ENCODE results near the gene DOCK4. TPM values are rescaled to one million over a fixed set of nuclear protein-coding genes. Genes with fewer than 3 reads are reported as not detected.

DOCK4 gene
- total RNA-seq, 1 donor: 31.8 TPM

DNA sequence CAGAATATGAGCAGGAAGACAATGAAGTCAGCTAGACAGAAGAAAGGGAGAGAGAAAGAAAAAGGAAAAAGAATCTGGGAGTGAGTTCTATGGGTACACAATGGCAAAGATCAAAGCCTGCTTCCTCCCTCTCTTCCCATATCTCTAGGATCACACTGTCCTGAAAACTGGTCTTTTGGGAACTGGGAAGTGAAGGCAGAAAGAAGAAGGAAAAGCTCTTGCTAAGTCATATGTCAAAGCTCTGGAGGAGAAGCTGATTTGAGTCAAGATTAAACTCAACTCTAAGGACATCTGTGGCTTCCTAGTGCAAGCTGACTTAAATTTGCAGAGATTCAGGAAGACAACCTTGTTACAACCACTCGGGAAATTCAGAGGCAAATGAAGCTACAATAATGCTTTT is 147.5 kb downstream of the DOCK4 start:
- peaks cover 26% of the 10 kb centered on the region for H3K79me2 ChIP-seq (ENCODE audit: insufficient read depth, low read length)
- no peaks in the 10 kb centered on the region for H3K9me3 ChIP-seq (ENCODE audit: low read depth, low read length)
- H3K4me2 ChIP-seq (ENCODE audit: insufficient read depth, low read length): no peak overlapping the region
- H3K4me1 ChIP-seq (ENCODE audit: insufficient read depth, low read length): no peaks in the 10 kb centered on the region
- H3K27me3 ChIP-seq (ENCODE audit: insufficient read depth, low read length): no peaks in the 10 kb centered on the region
- no peak for DNase-seq (ENCODE audit: insufficient read length, low spot score, missing footprints)
- no peak overlapping the region for H2AFZ ChIP-seq (ENCODE audit: low read length)
- TF ChIP-seq, protein P1, sequence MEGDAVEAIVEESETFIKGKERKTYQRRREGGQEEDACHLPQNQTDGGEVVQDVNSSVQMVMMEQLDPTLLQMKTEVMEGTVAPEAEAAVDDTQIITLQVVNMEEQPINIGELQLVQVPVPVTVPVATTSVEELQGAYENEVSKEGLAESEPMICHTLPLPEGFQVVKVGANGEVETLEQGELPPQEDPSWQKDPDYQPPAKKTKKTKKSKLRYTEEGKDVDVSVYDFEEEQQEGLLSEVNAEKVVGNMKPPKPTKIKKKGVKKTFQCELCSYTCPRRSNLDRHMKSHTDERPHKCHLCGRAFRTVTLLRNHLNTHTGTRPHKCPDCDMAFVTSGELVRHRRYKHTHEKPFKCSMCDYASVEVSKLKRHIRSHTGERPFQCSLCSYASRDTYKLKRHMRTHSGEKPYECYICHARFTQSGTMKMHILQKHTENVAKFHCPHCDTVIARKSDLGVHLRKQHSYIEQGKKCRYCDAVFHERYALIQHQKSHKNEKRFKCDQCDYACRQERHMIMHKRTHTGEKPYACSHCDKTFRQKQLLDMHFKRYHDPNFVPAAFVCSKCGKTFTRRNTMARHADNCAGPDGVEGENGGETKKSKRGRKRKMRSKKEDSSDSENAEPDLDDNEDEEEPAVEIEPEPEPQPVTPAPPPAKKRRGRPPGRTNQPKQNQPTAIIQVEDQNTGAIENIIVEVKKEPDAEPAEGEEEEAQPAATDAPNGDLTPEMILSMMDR (IDR thresholded peaks at IDR 0.05; ENCODE audit: extremely low read depth, low read depth, low read length): no peak
- no peak overlapping the region for H3K4me3 ChIP-seq (ENCODE audit: insufficient read depth, low read length)
- no peaks in the 10 kb centered on the region for H3K36me3 ChIP-seq (ENCODE audit: insufficient read depth, low read length)
- H4K20me1 ChIP-seq (ENCODE audit: insufficient read depth, low read length): peaks cover 2% of the 10 kb centered on the region
- H3K27ac ChIP-seq (ENCODE audit: low read depth, low read length): no peak overlapping the region

DNA sequence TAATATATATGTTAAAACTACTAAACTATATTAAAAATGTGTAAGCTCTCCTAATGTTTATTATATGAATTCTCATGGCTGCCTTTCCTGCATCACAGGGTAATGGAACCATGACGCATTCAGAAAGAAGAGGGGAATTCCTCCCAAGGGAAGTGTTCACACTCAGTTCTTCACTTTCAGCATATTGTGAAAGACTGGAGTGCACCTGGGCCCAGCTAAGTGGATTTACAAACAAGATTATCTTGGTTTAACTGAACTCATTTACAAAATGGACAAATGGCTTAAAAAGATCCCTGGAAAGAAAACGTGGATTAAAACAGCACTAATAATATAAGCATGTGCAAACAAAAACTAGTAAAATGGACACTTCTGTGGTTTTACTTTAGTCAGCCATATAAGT is 149.8 kb downstream of the DOCK4 start:
- H3K4me1 ChIP-seq (ENCODE audit: insufficient read depth, low read length): no peaks in the 10 kb centered on the region
- TF ChIP-seq, protein P1 (IDR thresholded peaks at IDR 0.05; ENCODE audit: extremely low read depth, low read depth, low read length): no peak
- DNase-seq (ENCODE audit: insufficient read length, low spot score, missing footprints): no peak

DNA sequence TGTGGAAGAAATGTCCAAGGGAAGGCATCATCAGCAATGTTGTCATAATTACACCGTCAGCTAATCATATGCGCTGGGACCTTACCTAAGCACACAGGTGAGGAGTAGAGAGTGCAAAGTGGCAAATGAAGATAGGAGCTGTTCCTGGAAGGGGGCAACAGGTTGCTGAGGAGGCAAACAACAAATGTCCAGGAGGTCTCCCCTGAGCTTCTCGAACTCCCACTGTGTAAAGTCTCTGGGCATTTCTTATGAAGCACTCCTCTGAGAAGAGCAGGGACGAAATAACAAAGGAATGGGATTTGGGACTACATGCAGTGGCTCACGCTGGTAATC is 152.5 kb downstream of the DOCK4 start:
- DNase-seq (ENCODE audit: insufficient read length, low spot score, missing footprints): no peak
- H3K4me2 ChIP-seq (ENCODE audit: insufficient read depth, low read length): no peak overlapping the region
- TF ChIP-seq, protein P1 (IDR thresholded peaks at IDR 0.05; ENCODE audit: extremely low read depth, low read depth, low read length): no peak
- no peaks in the 10 kb centered on the region for H3K27me3 ChIP-seq (ENCODE audit: insufficient read depth, low read length)
- peaks cover 9% of the 10 kb centered on the region for H3K79me2 ChIP-seq (ENCODE audit: insufficient read depth, low read length)
- H3K9me3 ChIP-seq (ENCODE audit: low read depth, low read length): no peaks in the 10 kb centered on the region
- no peak overlapping the region for H3K27ac ChIP-seq (ENCODE audit: low read depth, low read length)
- peaks cover 2% of the 10 kb centered on the region for H4K20me1 ChIP-seq (ENCODE audit: insufficient read depth, low read length)
- no peak overlapping the region for H3K4me3 ChIP-seq (ENCODE audit: insufficient read depth, low read length)
- no peaks in the 10 kb centered on the region for H3K36me3 ChIP-seq (ENCODE audit: insufficient read depth, low read length)
- H2AFZ ChIP-seq (ENCODE audit: low read length): no peak overlapping the region
- H3K4me1 ChIP-seq (ENCODE audit: insufficient read depth, low read length): no peaks in the 10 kb centered on the region

More for the DNA sequence above, 149.8 kb downstream of the DOCK4 start:
- Histone ChIP-seq H3K36me3 (ENCODE audit: insufficient read depth, low read length) (no peaks in the 10 kb centered on the region), H3K27me3 (ENCODE audit: insufficient read depth, low read length) (no peaks in the 10 kb centered on the region), H3K9me3 (ENCODE audit: low read depth, low read length) (no peaks in the 10 kb centered on the region), H3K4me2 (ENCODE audit: insufficient read depth, low read length) (no peak overlapping the region), H3K4me3 (ENCODE audit: insufficient read depth, low read length) (no peak overlapping the region), H3K27ac (ENCODE audit: low read depth, low read length) (no peak overlapping the region), H3K79me2 (ENCODE audit: insufficient read depth, low read length) (peaks cover 21% of the 10 kb centered on the region), H2AFZ (ENCODE audit: low read length) (no peak overlapping the region), H4K20me1 (ENCODE audit: insufficient read depth, low read length) (peaks cover 2% of the 10 kb centered on the region)

DNA sequence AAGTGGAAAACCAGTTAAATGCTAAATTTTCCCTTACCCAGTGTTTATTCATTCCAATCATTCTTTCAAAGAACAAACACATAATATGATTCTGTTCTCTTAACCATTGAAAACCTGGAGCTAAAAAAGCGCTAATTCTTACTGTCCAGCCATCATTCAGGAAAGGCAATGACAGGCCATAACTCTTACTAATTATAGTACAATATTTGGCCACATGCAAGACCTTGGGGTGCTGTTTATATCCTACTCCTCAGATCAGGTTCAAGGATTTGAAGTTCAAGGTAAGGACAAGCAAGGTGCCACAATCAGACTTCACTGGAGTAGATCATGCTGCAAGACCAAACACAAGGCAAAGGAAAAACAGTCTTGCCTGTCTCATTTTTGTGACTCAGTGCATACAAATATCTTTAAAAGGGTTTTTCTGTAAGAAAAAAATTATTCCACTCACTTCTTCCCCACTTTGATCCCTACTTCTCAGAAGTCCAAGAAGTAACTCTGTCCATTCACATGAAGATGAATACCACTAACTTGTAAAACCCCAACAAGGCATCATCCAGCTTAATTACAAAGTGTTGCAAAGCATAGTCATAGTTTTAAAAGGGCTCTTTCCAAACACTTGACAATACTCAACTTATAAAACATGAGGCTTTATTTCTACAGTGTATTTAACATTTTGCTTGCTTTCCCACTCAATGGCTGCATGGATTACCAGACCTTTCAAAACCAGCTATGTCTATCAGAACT is 153.0 kb downstream of the DOCK4 start:
- Histone ChIP-seq H2AFZ (ENCODE audit: low read length) (no peak overlapping the region), H3K79me2 (ENCODE audit: insufficient read depth, low read length) (peaks cover 5% of the 10 kb centered on the region), H3K4me2 (ENCODE audit: insufficient read depth, low read length) (no peak overlapping the region), H3K4me3 (ENCODE audit: insufficient read depth, low read length) (no peak overlapping the region), H3K27me3 (ENCODE audit: insufficient read depth, low read length) (no peaks in the 10 kb centered on the region), H3K9me3 (ENCODE audit: low read depth, low read length) (no peaks in the 10 kb centered on the region), H4K20me1 (ENCODE audit: insufficient read depth, low read length) (peaks cover 2% of the 10 kb centered on the region), H3K4me1 (ENCODE audit: insufficient read depth, low read length) (no peaks in the 10 kb centered on the region), H3K36me3 (ENCODE audit: insufficient read depth, low read length) (no peaks in the 10 kb centered on the region), H3K27ac (ENCODE audit: low read depth, low read length) (no peak overlapping the region)
- DNase-seq (ENCODE audit: insufficient read length, low spot score, missing footprints): peak; percentile 4
- TF ChIP-seq, protein P1 (IDR thresholded peaks at IDR 0.05; ENCODE audit: extremely low read depth, low read depth, low read length): no peak
